Measurements from ENCODE around the gene SURF2. TPM values are rescaled to one million over a fixed set of nuclear protein-coding genes. Genes with fewer than 3 reads are reported as not detected.

SURF2 gene
- total and polyA plus RNA-seq, 2 experiments from 2014 or later: 39.9 to 104 TPM

GRCh38 chr9:133405508-133406438 lies 49.4 kb downstream of the SURF2 start (continued):
- TF ChIP-seq CTCF (conservative IDR thresholded peaks at IDR 0.05; ENCODE audit: low read depth in 2 of 2) (no peak), ETS1 (IDR thresholded peaks at IDR 0.05) (no peak), EZH2 (IDR thresholded peaks at IDR 0.05; ENCODE audit: low read depth, unreplicated experiment) (no peak), CREB1 (CRISPR knock-in tag; IDR thresholded peaks at IDR 0.05; ENCODE audit: low read depth) (no peak), ZNF114 (CRISPR knock-in tag; IDR thresholded peaks at IDR 0.05) (no peak), REST (IDR thresholded peaks at IDR 0.05; ENCODE audit: unreplicated experiment) (no peak)

GRCh38 chr9:133406480-133407307 lies 50.3 kb downstream of the SURF2 start:
- Mint-ChIP-seq H3K4me3 (no peak overlapping the region), H3K27ac (0 out of 2 replicates have a peak overlapping the region, but pooled peaks have one; percentile 65), H3K4me1 (peaks cover 3% of the 10 kb centered on the region; the same call in 2 of the 3 replicates), H3K9me3 (no peaks in the 10 kb centered on the region; the same call in 2 of the 3 replicates), H3K27me3 (ENCODE audit: insufficient read depth, low read depth, poor library complexity) (peaks cover 19% of the 10 kb centered on the region), H3K36me3 (ENCODE audit: low read depth) (peaks cover 56% of the 10 kb centered on the region)
- DNase-seq (ENCODE audit: low spot score): peak; percentile 83
- peak; percentile 91 for ATAC-seq
- Histone ChIP-seq H3K4me2 (no peak overlapping the region), H3K27ac (ENCODE audit: low read depth) (peak overlapping the region; percentile 66; the same call in 1 of the 2 replicates), H2AFZ (no peak overlapping the region), H3K79me2 (replicated peaks; ENCODE audit: insufficient read depth) (no peaks in the 10 kb centered on the region), H3K9me2 (ENCODE audit: insufficient read depth) (no peaks in the 10 kb centered on the region), H3K27me3 (ENCODE audit: insufficient read depth) (no peaks in the 10 kb centered on the region), H3K4me3 (no peak overlapping the region), H3K36me3 (ENCODE audit: insufficient read depth) (peaks cover 6% of the 10 kb centered on the region; the same call in 1 of the 2 replicates), H3K4me1 (ENCODE audit: insufficient read depth) (no peaks in the 10 kb centered on the region), H4K20me1 (replicated peaks; ENCODE audit: insufficient read depth) (no peaks in the 10 kb centered on the region; the same call in 1 of the 2 replicates), H3F3A (replicated peaks; ENCODE audit: low read depth) (0 out of 2 replicates have a peak, but pooled peaks cover 13% of the 10 kb centered on the region)
- no peak for TF ChIP-seq NANOG (IDR thresholded peaks at IDR 0.05; ENCODE audit: borderline replicate concordance)
- no peak for TF ChIP-seq ZNF462 (CRISPR knock-in tag; IDR thresholded peaks at IDR 0.05)
